ENCODE results near the gene CAPZA2. TPM values are rescaled to one million over a fixed set of nuclear protein-coding genes. Genes with fewer than 3 reads are reported as not detected.

The CAPZA2 gene
- total RNA-seq, 4 donors from 2014 or later: 142 to 215 (median 176) TPM

Small RNA genes within 50 kb of the gene (small RNA-seq; reads per million reads assigned to genes)
- gene RF00019: not detected
- not detected for gene RF02179
- gene RF02180: not detected
- not detected for gene RF02188
- gene RNA5SP239: not detected

Other genes with a start within 250 kb of the CAPZA2 start
- 10 to 100 TPM; 41.5 to 59.6 (median 52.7) TPM for gene MET, start 190.4 kb upstream of the CAPZA2 start, total RNA-seq
- 10 to 100 TPM; 62.8 to 75.1 (median 66.7) TPM for gene ST7, start 90.9 kb downstream of the CAPZA2 start, total RNA-seq